HG02763 (cell line): ENCODE data around the gene RGL4.
A peak's percentile ranks its signal among the peaks of the same experiment; 100 is the strongest.

ENCODE experiments used
- ATAC-seq: cut with Tn5 transposase; IDR thresholded peaks from one replicate; pipeline ENCODE4 v1.9.1; 2021; ENCODE audit warnings: mild to moderate bottlenecking, moderate library complexity; ENCODE audit not compliant: unreplicated experiment

Gene RGL4

DNA sequence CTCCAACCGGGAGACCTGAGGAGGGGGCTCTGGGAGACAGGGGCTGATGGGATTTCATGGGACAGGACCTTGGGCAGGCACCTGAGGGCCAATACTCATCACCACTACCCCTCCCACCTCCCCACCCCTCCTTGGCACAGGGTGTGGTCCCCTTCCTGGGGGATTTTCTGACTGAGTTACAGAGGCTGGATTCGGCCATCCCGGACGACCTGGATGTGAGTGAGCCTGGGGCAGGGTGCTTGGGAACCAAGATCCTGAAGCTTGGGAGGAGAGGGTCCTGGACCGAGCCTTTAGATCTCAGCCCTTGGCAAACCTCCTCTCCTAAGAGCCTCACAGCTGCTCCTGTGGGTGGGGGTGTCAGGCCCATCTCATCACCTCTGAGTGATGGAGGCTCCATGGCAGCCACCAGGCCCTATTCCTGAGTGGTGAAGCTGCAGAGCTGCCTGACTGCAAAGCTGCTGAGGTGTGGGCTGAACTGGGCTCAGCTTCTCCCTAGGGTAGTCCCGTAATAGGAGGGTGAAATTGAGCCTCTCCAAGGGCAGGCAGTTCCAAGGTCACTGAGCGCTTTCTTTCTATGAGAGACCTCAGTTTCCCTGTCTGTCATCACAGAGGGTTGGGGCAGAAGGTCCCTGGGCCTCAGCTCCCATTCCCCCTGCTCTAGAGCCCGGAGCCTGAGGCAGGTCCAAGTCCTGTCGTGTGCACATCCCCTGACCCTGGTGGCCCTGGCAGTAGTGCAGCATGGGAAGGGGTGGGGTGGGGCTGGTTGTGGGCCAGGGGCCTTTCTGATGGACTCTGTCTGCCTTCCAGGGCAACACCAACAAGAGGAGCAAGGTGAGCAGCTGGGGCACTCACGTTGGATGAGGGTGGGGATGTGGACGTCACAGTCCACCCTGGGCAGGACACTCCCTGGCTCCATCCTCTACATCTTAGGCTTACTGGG lies 6.5 kb downstream of the RGL4 start:
- ATAC-seq = no peak

GRCh38 chr22:23698094-23698493 lies 7.3 kb downstream of the RGL4 start:
- no peak for ATAC-seq

DNA sequence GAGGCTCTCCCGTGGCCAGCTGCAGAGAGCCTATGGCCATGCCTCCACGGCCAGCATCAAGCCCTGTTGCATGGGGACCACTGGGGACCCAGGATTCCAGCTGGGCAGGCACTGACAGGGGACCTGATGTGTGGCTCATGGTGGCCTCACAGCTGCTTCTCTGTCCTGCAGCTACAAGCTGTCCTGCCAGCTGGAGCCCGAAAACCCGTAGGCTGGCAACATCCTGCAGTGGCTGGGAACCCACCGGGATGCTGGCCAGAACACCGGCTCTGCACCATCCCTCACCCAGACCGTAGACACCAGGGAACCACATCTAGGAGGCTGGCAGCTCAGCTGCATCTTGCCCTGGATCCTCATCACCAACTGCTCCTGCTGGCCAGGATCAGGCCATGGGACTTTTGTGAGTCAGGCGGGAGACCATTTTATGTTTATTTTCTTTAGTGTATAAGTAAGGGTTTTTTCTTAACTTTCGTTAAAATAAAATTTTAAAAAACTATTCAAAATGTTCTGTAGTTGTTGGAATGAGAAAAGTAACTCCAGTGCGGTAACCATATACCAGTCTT lies 7.9 kb downstream of the RGL4 start:
- ATAC-seq = no peak

GRCh38 chr22:23700706-23701105 lies 9.9 kb downstream of the RGL4 start:
- no peak for ATAC-seq

GRCh38 chr22:23704062-23704461 lies 13.2 kb downstream of the RGL4 start:
- ATAC-seq = no peak

GRCh38 chr22:23704829-23705228 lies 14.0 kb downstream of the RGL4 start:
- no peak for ATAC-seq

- no peak for ATAC-seq
Observed at GRCh38 chr22:23705358-23705757, 14.5 kb downstream of the RGL4 start.

- no peak for ATAC-seq
Observed at GRCh38 chr22:23708270-23708669, 17.5 kb downstream of the RGL4 start.

DNA sequence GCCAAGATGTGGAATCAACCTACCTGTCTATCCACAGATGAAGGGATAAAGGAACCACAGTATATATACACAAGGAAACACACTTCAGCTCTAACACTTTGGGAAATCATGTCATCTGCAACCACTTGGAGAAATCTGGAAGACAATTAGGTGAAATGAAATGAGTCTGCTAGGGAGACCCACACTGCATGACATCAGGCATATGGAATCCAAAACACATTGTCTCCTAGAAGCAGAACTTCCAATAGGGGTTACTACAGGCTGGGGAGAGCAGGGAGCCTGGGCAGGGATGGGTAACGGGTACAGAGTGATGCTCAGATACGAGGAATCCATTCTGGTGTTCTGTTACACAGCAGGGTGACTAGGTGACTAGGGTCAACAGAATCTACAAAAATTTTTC lies 18.3 kb downstream of the RGL4 start:
- no peak for ATAC-seq

- no peak for ATAC-seq
Observed at GRCh38 chr22:23712256-23712655, 21.4 kb downstream of the RGL4 start.

GRCh38 chr22:23713696-23714595 lies 23.1 kb downstream of the RGL4 start:
- no peak for ATAC-seq

GRCh38 chr22:23714596-23715578 lies 24.1 kb downstream of the RGL4 start:
- ATAC-seq = no peak

DNA sequence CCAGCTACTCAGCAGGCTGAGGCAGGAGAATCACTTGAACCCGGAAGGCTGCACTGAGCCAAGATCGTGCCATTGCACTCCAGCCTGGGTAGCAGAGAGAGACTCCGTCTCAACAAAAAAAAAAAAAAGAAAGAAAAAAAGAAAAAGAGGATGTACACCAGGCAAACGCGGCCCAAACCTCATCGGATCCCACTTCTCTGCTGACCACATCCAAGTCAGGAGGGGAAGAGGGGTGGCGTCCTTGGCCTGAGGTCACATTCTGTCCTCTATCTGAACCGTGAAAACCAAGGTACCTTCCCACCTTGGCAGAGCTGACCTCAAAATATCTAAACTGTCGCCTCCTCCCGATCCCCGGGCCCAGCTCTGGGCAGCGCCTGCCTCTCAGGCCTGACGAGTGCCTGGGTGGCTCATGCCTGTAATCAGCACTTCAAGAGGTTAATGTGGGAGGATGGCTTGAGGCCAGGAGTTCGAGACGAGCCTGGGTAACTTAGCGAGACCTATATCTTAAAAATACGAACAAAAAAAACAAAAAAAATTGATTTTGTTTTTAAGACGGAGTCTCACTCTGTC lies 25.1 kb downstream of the RGL4 start:
- ATAC-seq = no peak

DNA sequence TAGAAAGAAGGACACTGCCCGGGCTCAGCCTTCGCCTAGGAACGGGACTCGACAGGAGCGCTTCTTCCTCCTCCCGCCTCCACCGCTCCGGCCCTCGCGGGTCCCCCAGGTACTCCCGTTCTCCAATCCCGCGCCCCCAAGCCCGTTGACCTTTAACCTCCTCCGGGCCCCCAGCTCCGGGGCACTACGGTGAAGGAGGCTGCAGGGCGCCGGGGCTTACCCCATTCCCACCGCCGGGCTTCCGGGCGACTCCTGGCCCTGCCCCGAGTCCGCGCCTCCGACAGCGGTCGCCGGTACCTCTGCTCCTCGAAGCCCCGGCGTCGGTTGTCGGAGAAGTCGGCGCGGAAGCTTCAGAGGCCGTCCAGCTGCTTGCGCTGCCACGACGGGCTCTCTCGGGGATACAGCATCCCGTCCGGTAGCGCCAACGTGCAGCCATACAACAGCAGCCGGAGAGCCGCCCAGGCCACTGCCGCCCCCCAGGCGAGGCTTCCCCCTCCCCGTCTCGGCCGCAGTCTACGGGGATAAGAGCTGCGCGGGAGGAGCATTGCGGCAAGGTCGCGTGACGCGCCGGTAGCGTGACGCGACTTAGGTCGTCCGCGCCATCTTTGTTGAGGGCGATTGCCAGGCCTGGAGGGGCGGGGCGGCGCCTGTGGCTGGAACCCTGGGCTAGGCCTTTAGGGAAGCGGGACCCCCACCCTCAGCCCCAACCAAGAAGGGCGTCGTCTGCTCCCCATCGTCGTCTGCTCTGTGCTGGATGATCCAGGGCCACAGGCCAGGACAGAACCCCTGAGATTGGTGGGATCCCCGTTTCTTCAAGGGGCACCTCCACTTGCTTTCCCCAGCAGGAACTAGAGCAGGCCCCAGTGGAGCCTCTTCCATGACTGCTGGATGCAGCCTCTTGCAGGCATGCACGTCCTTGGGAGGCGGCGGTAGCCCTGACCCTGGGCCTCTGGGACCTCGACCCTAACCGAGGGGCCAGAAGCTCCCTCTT lies 26.3 kb downstream of the RGL4 start:
- ATAC-seq = peak; percentile 81

DNA sequence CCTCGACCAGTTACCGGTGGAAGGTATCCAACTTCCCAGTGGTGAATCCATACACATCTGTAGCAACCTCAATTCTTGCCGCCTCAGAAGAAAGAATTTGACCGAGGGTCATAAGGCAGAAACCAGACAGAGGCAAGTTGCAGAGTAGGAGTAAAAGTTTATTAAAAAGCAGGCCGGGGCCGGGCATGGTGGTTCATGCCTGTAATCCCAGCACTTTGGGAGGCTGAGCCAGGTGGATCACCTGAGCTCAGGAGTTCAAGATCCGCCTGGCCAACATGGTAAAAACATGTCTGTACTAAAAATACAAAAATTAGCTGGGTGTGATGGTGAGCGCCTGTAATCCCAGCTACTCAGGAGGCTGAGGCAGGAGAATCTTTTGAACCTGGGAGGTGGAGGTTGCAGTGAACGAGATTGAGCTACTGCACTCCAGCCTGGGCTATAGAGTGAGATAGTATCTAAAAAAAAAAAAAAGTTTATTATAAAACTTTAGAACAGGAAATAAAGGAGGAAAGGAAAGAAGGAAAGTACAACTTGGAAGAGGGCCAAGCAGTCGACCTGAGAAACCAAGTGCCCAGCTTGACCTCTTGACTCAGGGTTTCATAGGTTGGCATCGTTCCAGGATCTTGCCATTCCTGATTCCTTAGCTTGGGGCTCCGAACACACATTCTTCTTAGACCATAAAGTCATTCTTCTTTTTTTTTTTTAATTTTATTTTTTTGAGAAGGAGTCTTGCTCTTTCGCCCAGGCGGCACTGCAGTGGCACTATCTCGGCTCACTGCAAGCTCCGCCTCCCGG lies 27.8 kb downstream of the RGL4 start:
- ATAC-seq = no peak

GRCh38 chr22:23720855-23721254 lies 30.0 kb downstream of the RGL4 start:
- ATAC-seq = no peak

GRCh38 chr22:23722160-23722559 lies 31.3 kb downstream of the RGL4 start:
- ATAC-seq = no peak

DNA sequence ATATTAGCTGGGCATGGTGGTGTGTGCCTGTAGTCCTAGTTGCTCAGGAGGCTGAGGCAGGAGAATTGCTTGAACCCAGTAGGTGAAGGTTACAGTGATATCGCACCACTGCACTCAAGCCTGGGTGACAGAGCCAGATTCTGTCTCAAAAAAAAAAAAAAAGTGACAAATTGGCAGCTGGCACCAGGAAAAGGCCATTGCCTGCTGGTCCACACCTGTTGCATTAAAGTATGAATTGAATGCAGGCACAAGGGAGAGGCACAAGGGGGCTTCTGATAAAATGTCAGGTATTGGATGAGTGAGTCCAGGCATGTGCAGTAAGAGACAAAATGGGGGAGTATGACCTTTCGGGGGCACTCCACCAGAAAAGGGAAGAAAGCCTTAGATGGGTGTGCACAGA lies 31.9 kb downstream of the RGL4 start:
- no peak for ATAC-seq
